K562 (cell line): ENCODE measurements around the gene SLC44A2. TPM values are rescaled to one million over a fixed set of nuclear protein-coding genes. Genes with fewer than 3 reads are reported as not detected.

Source experiments
- AFF1 ChIP-seq, 2 experiments: fragments of 450-650 bp; IDR thresholded peaks; 2 replicates each; pipeline ENCODE4 v1.6.1; 2018; ENCODE audit warnings: mild to moderate bottlenecking in 2 of 2, low read depth in 1 of 2; ENCODE audit not compliant: partially characterized antibody in 2 of 2
- ARID1B ChIP-seq: fragments of 450-650 bp; IDR thresholded peaks from 2 replicates; pipeline ENCODE4 v1.6.1; 2016; ENCODE audit warnings: antibody characterized with exemption, mild to moderate bottlenecking, inconsistent platforms
- CTCF ChIP-seq, 3 experiments: IDR thresholded peaks in 2 of 3; conservative IDR thresholded peaks in 1 of 3; 2 replicates each; pipeline ENCODE4 v1.5.1; 2011 to 2012; ENCODE audit warnings: low read length in 3 of 3, mild to moderate bottlenecking in 3 of 3, control low read depth in 2 of 3, improper control_type of control experiment in 1 of 3, inconsistent platforms in 1 of 3, low read depth in 1 of 3, mixed read lengths in 1 of 3, moderate library complexity in 1 of 3; ENCODE audit not compliant: insufficient read depth in 2 of 3
- HDAC2 ChIP-seq: fragments of 450-650 bp; IDR thresholded peaks from 2 replicates; pipeline ENCODE4 v1.6.1; 2016; ENCODE audit warnings: mild to moderate bottlenecking
- PHB ChIP-seq: fragments of 250-450 bp; sonication (Bioruptor Pico); IDR thresholded peaks from 2 replicates; pipeline ENCODE4 v1.5.0; 2021
- TAF1 ChIP-seq: IDR thresholded peaks from 2 replicates; pipeline ENCODE4 v1.6.1; 2011; ENCODE audit warnings: mild to moderate bottlenecking, low read length, moderate library complexity; ENCODE audit not compliant: insufficient read depth, control insufficient read depth, severe bottlenecking; ENCODE audit errors: extremely low read depth
- TEAD1 ChIP-seq, 2 experiments: fragments of 450-650 bp in 1 of 2; sonication (generic) in 1 of 2; formaldehyde crosslinking; IDR thresholded peaks; 2 replicates each; pipeline versions ENCODE4 v1.4.0 to v1.8.0; 2020 to 2022; ENCODE audit warnings: mild to moderate bottlenecking in 2 of 2, missing genetic modification reagents in 1 of 2
- ZFP36 ChIP-seq: fragments of 150-350 bp; IDR thresholded peaks from 2 replicates; pipeline ENCODE4 v1.6.1; 2018; ENCODE audit warnings: low read length, low read depth; ENCODE audit not compliant: partially characterized antibody
- polyA plus RNA-seq, 8 experiments: library from polyadenylated mRNA; depleted of rRNA in 4 of 8; stranded (reverse) in 5 of 8; unstranded in 3 of 8; fragments of >200 nt; fragmentation: Nextera tagmentation in 2 of 8; fragmentation: Illumina TruSeq in 1 of 8; extraction: Ambion mirVana in 2 of 8; extraction: Trizol in 1 of 8; gene quantifications; 2 replicates each; pipeline versions ENCODE4 v1.2.1 to v1.2.3, GENCODE V29; 2011 to 2014; ENCODE audit warnings: inconsistent platforms in 1 of 8, missing spikeins in 1 of 8
- total RNA-seq, 7 experiments: library from RNA; depleted of rRNA in 6 of 7; stranded (reverse); fragments of >200 nt in 6 of 7; fragmentation: Illumina TruSeq in 2 of 7; extraction: Trizol in 2 of 7; gene quantifications; 2 replicates each; pipeline versions ENCODE4 v1.2.1 to v1.2.3, GENCODE V29; 2011 to 2021; ENCODE audit warnings: low replicate concordance in 1 of 7
- TF ChIP-seq, protein P1 (sequence below), 2 experiments: IDR thresholded peaks; 2 replicates each; pipeline ENCODE4 v1.6.1; 2011; ENCODE audit warnings: borderline replicate concordance in 1 of 2, control low read depth in 1 of 2, low read depth in 1 of 2, low read length in 1 of 2, mild to moderate bottlenecking in 1 of 2, mixed read lengths in 1 of 2, moderate library complexity in 1 of 2; ENCODE audit not compliant: insufficient read depth in 1 of 2, insufficient read length in 1 of 2, poor library complexity in 1 of 2, severe bottlenecking in 1 of 2; ENCODE audit errors: extremely low read depth in 1 of 2

SLC44A2 gene
- total and polyA plus RNA-seq, 9 of the 15 experiments (the other 6 are each of a cell fraction or from before 2014, with no cell fraction given), result 1.1 to 34.2 (median 8.1) TPM

DNA sequence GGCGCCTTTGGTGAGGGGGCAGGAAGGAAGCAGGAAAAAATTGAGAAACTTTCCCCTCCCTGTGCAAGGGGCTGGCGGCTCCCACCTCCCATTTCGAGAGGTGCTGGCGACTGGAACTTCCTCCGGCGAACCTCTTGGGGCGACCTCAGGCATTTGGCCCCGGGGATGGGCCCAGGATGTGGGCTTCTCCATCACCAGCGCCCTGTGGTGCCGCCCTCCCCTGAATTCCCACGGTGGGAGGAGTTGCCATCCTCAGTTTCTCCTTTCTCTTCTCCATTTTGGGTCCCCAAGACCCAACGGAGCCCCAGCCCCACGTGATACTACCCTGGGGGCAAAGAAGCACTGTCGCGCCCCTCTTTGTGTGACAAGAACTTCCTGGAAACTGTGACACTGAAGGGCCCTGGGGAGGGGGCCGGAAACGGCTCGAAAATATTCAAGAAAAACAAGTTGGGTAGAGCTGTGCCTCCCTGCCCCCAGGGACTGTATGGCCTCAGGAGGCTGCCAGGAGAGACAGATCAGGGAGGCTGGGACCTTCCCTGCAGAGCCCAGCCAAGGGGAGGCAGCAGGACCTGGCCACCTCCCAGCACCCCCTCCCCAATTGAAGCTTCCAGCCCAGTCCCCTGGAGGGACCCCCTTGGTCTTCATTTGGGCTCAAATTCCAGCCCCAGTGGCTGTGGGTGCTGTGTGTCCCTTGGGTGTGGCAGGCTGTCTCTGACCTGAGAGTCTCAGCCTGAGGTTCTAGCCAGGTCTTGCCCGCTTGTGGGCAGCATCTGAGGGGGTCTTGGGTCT lies 22.1 kb upstream of the SLC44A2 start (continued):
- TF ChIP-seq AFF1 (IDR thresholded peaks at IDR 0.05; ENCODE audit: low read depth in 1 of 2, partially characterized antibody in 2 of 2) (peak in 1 of 2 experiments; percentile 15), CTCF (IDR thresholded peaks at IDR 0.05 in 2 of 3, conservative IDR thresholded peaks at IDR 0.05 in 1 of 3; ENCODE audit: insufficient read depth in 2 of 3, low read depth in 1 of 3, low read length in 3 of 3) (peak in 2 of 3 experiments; percentile 11 to 20; a peak in 1 of 6 replicates), TAF1 (peak; percentile 34), PHB (CRISPR knock-in tag) (no peak), ZFP36 (peak; percentile 74), HDAC2 (peak; percentile 16; the same call in 1 of the 2 replicates), ARID1B (0 out of 2 replicates have a peak, but pooled peaks have one; percentile 4), TEAD1 (CRISPR knock-in tag; IDR thresholded peaks at IDR 0.05) (peak in 1 of 2 experiments; percentile 66; a peak in 1 of 4 replicates)
- TF ChIP-seq, protein P1, sequence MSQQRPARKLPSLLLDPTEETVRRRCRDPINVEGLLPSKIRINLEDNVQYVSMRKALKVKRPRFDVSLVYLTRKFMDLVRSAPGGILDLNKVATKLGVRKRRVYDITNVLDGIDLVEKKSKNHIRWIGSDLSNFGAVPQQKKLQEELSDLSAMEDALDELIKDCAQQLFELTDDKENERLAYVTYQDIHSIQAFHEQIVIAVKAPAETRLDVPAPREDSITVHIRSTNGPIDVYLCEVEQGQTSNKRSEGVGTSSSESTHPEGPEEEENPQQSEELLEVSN (IDR thresholded peaks at IDR 0.05; ENCODE audit: borderline replicate concordance in 1 of 2, extremely low read depth in 1 of 2, insufficient read depth in 1 of 2, insufficient read length in 1 of 2, low read depth in 1 of 2, low read length in 1 of 2, poor library complexity in 1 of 2, severe bottlenecking in 1 of 2), result no peak
